Naive thymus-derived CD8-positive, alpha-beta T cell (primary cell): Measurements from ENCODE around the gene UBLCP1. TPM values are rescaled to one million over a fixed set of nuclear protein-coding genes. Genes with fewer than 3 reads are reported as not detected.
"Not testable (repeated sequence)": the region's sequence is repeated elsewhere in the genome, so short reads cannot be mapped to it uniquely, and the experiment has no call there.

ENCODE experiments used
- ATAC-seq, 2 donors: fragments of 150-1000 bp; cut with Tn5 transposase in 1 of 2; sonication (Bioruptor Pico), chemical (Tn5 transposase) in 1 of 2; 1 replicate in 1 of 2; 2 replicates in 1 of 2; pipeline ENCODE4 v1.10.0; 2021; ENCODE audit warnings: mild to moderate bottlenecking in 2 of 2, moderate library complexity in 2 of 2
- POLR2A ChIA-PET: fragments of 350-600 bp; sonication (Branson Sonifier 250); formaldehyde crosslinking; loops from one replicate; lab custom pipeline; 2021; ENCODE audit warnings: antibody characterized with exemption; lab: Charles Lee
- DNase-seq, 10 donors: peaks; one replicate each; pipeline versions ENCODE4 v3.0.0 to v3.0.0-alpha.2; 2020 to 2022
- H3K27ac Mint-ChIP-seq, 10 donors: one replicate each; pipeline ENCODE4 v1.8.0; 2020 to 2022; ENCODE audit warnings: mild to moderate bottlenecking in 10 of 10, mixed read lengths in 10 of 10, moderate library complexity in 4 of 10, inconsistent platforms in 1 of 10
- H3K27me3 Mint-ChIP-seq, 5 donors: one replicate each; pipeline ENCODE4 v1.8.0; 2021 to 2022; ENCODE audit warnings: mixed read lengths in 5 of 5
- H3K36me3 Mint-ChIP-seq, 3 donors: one replicate each; pipeline ENCODE4 v1.8.0; 2020 to 2022; ENCODE audit warnings: mixed read lengths in 3 of 3, mild to moderate bottlenecking in 2 of 3, inconsistent platforms in 1 of 3
- H3K4me1 Mint-ChIP-seq, 4 donors: one replicate each; pipeline ENCODE4 v1.8.0; 2021 to 2022; ENCODE audit warnings: mixed read lengths in 4 of 4
- H3K4me3 Mint-ChIP-seq, 10 donors: one replicate each; pipeline ENCODE4 v1.8.0; 2020 to 2022; ENCODE audit warnings: mild to moderate bottlenecking in 10 of 10, mixed read lengths in 10 of 10, moderate library complexity in 6 of 10, inconsistent platforms in 1 of 10
- H3K9me3 Mint-ChIP-seq, 9 donors: one replicate each; pipeline ENCODE4 v1.8.0; 2020 to 2022; ENCODE audit warnings: mixed read lengths in 9 of 9, mild to moderate bottlenecking in 3 of 9, inconsistent platforms in 1 of 9, moderate library complexity in 1 of 9
- polyA plus RNA-seq, 3 donors: library from polyadenylated mRNA; unstranded; fragments of 300-500 nt; fragmentation: Illumina TruSeq; gene quantifications; one replicate each; pipeline ENCODE4 v1.2.3, GENCODE V29; 2021
- total RNA-seq, 8 experiments: library from RNA in 2 of 8; stranded (reverse) in 2 of 8; gene quantifications; one replicate each; pipeline ENCODE4 v1.2.3 and lab custom pipeline; 2021 to 2026

Gene UBLCP1
- total and polyA plus RNA-seq, 5 experiments from 2014 or later = 37.8 to 68.4 (median 60.7) TPM

- Mint-ChIP-seq H3K36me3 (peaks cover 2 to 52% (median 23%) of the 10 kb centered on the region in 3 donors), H3K9me3 (peaks cover 1 to 56% (median 34%) of the 10 kb centered on the region in 9 donors)
- H3K4me1 Mint-ChIP-seq, ATAC-seq, H3K27me3 Mint-ChIP-seq, DNase-seq, H3K27ac Mint-ChIP-seq, POLR2A ChIA-PET, H3K4me3 Mint-ChIP-seq: not testable (repeated sequence)
These were observed 34.2 kb downstream of the UBLCP1 start for GRCh38 chr5:159297300-159297699.

DNA sequence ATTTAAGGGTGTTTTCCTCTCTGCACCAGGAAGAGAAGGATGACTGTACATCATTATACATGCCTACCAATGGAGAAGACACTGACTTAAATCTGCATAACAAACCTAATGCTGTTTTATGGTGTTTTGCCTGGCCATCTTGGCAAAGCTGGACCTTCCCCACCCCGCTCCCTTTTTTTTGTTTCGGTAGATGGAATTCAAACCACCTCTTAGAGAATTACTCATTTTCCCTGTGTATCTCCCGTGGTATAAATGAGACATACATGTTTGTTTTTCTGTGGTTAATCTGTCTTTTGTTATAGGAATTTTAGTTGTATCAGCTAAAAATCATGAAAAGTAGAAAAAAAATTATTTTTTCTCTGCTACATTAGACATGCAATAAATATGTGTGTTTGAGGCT is 38.4 kb downstream of the UBLCP1 start:
- Mint-ChIP-seq H3K36me3 (peaks cover 2 to 65% (median 21%) of the 10 kb centered on the region in 3 donors), H3K27ac (no peak overlapping the region), H3K4me3 (no peak overlapping the region), H3K9me3 (peaks cover 13 to 64% (median 48%) of the 10 kb centered on the region in 9 donors), H3K27me3 (peaks cover 0 to 11% (median 4%) of the 10 kb centered on the region in 5 donors), H3K4me1 (peaks cover 0 to 2% (median 0%) of the 10 kb centered on the region in 4 donors)
- POLR2A ChIA-PET = no interaction called here
- no peak for ATAC-seq
- DNase-seq = no peak

DNA sequence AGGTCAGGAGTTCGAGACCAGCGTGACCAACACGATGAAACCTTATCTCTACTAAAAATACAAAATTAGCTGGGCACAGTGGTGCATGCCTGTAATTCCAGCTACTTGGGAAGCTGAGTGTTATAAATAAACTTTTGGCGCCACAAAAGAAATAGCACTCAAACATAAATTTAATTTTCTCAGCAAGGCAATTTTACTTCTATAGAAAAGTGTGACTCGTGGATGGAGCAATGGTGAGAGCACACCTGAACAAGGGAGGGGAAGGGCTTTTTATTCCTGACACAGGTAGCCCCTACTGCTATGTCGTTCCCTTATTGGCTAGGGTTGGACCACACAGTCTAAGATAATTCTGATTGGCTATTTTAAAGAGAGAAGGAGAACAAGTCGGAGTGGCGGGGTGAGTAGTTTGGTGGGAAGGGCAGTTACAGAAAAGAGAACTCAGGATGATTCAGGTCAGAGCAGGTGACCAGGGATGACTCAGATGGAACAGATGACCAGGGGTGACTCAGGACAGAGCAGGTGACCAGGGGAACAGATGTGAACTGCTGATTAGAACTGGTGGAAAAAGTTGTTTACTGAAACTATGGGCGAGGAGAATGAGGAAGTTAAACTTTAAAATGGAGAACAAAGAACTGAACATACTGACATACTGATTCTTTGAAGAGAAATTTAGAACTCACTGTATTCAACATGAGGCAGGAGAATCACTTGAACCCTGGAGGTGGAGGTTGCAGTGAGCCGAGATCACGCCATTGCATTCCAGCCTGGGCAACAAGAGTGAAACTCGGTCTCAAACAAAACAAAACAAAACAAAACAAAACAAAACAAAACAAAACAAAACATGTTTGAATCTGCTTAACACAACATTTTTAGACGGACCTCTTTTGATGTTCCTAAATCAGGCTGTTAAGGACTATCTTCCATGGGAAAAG is 39.1 kb downstream of the UBLCP1 start:
- POLR2A ChIA-PET, H3K4me3 Mint-ChIP-seq, DNase-seq, H3K4me1 Mint-ChIP-seq, ATAC-seq: not testable (repeated sequence)
- Mint-ChIP-seq H3K27me3 (peaks cover 0 to 11% (median 4%) of the 10 kb centered on the region in 5 donors), H3K27ac (peak overlapping the region in 1 of 10 donors; percentile 13), H3K9me3 (peaks cover 13 to 58% (median 45%) of the 10 kb centered on the region in 9 donors), H3K36me3 (peaks cover 2 to 60% (median 21%) of the 10 kb centered on the region in 3 donors)

DNA sequence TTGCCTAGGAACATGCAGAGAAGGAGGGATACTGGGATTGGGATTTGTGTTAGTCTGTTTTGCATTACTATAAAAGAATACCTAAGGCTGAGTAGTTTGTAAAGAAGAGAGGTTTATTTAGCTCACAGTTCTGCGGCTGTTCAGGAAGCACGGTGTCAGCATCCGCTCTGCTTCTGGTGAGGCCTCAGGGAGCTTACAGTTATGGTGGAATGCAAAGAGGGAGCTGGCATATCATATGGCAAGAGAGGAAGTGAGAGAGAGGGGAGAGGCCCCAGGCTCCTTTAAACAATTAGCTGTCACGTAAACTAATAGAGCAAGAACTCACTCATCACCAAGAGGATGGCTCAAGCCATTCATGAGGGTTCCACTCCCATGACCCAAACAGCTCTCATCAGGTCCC is 40.2 kb downstream of the UBLCP1 start:
- Mint-ChIP-seq H3K27ac (peak overlapping the region in 1 of 10 donors; percentile 44), H3K36me3 (peaks cover 2 to 50% (median 15%) of the 10 kb centered on the region in 3 donors), H3K27me3 (peaks cover 0 to 11% (median 5%) of the 10 kb centered on the region in 5 donors), H3K9me3 (peaks cover 12 to 47% (median 36%) of the 10 kb centered on the region in 9 donors), H3K4me3 (no peak overlapping the region), H3K4me1 (peaks cover 0 to 2% (median 0%) of the 10 kb centered on the region in 4 donors)
- POLR2A ChIA-PET = no interaction called here
- no peak for ATAC-seq
- DNase-seq = no peak

DNA sequence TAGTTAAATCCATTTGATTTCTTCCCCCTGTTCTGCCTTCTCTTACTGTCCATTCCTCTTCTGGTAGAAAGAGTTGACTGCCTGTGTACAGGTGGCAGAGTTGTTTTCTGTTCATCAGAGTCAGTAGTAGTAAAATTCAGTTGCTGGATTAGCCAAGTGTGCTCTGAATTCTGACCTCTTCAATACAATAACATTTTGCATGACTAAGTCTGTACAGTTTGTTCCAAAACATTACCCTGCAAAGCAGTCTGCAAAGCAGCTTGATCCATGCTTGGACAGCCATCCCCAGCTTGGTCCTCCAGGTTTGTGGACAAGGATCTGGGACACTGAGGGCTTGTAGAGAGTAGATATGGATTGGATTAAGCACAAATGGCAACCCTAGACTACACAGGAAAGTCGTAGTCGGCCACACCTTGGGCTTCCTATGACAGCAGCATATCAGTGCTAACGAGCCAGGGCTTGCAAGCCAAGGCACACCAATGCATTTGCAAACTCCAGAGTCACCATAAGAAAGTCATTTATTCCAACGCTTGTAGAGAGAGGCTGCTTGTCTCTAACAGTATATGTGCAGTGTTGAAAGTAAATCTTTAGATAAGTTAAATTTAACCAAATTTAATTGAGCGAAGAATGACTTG is 42.0 kb downstream of the UBLCP1 start:
- no peak overlapping the region for H3K4me3 Mint-ChIP-seq
- no peak overlapping the region for H3K27ac Mint-ChIP-seq
- peaks cover 0 to 4% (median 0%) of the 10 kb centered on the region in 4 donors for H3K4me1 Mint-ChIP-seq
- H3K9me3 Mint-ChIP-seq = peaks cover 10 to 29% (median 22%) of the 10 kb centered on the region in 9 donors
- no peak for ATAC-seq
- DNase-seq = no peak
- peaks cover 5 to 13% (median 8%) of the 10 kb centered on the region in 5 donors for H3K27me3 Mint-ChIP-seq
- POLR2A ChIA-PET = no interaction called here
- H3K36me3 Mint-ChIP-seq = peaks cover 2 to 34% (median 11%) of the 10 kb centered on the region in 3 donors

GRCh38 chr5:159309689-159310433 is 46.8 kb downstream of the UBLCP1 start:
- Mint-ChIP-seq H3K9me3 (no peaks in the 10 kb centered on the region), H3K27me3 (peaks cover 6 to 30% (median 11%) of the 10 kb centered on the region in 5 donors), H3K27ac (peak overlapping the region in 1 of 10 donors; percentile 45), H3K4me1 (peaks cover 2 to 11% (median 9%) of the 10 kb centered on the region in 4 donors), H3K4me3 (peak overlapping the region in 7 of 10 donors; percentile 1 to 69 (median 62)), H3K36me3 (no peaks in the 10 kb centered on the region)
- DNase-seq (no peak), ATAC-seq (peak in 1 of 2 donors; percentile 14)
- POLR2A ChIA-PET = interaction anchor here (0.5 to 0.9 kb wide), 2 partner anchors 89 to 102 kb away, joined by 3 to 4 read pairs; no protein-coding TSS in a partner anchor

DNA sequence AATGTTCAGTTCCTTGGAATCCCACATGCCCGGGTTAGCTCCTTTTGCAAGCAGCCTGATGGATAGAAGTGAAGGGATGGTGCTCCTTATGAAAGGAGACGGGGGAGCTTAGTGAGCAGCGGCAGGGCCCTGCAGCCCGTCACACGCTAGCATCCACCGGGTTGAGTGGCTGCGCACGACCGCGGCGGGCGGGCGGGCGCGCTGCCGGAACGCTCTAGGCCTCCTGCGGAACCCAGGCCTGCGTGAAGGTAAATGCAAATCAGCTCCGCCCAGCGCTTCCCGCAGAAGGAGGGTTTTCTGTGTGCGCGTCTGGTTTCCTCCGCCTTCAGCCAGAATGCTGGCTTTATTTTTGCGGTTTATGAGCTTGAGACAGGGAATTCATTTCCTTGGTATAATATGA is 47.4 kb downstream of the UBLCP1 start:
- H3K9me3 Mint-ChIP-seq = no peaks in the 10 kb centered on the region
- peaks cover 6 to 30% (median 11%) of the 10 kb centered on the region in 5 donors for H3K27me3 Mint-ChIP-seq
- H3K4me3 Mint-ChIP-seq = peak overlapping the region; percentile 10 to 69 (median 50)
- peaks cover 2 to 11% (median 9%) of the 10 kb centered on the region in 4 donors for H3K4me1 Mint-ChIP-seq
- H3K36me3 Mint-ChIP-seq = no peaks in the 10 kb centered on the region
- DNase-seq = peak in 6 of 10 donors; percentile 4 to 31 (median 16)
- POLR2A ChIA-PET = interaction anchor here (0.5 to 0.9 kb wide), 2 partner anchors 90 to 103 kb away, joined by 3 to 4 read pairs; no protein-coding TSS in a partner anchor
- peak; percentile 91 to 93 for ATAC-seq
- peak overlapping the region in 2 of 10 donors; percentile 19 to 45 for H3K27ac Mint-ChIP-seq

- H3K4me1 Mint-ChIP-seq = peaks cover 2 to 11% (median 9%) of the 10 kb centered on the region in 4 donors
- peak overlapping the region in 8 of 10 donors; percentile 10 to 69 (median 54) for H3K4me3 Mint-ChIP-seq
- POLR2A ChIA-PET = no interaction called here
- H3K9me3 Mint-ChIP-seq = no peaks in the 10 kb centered on the region
- ATAC-seq (no peak), DNase-seq (no peak)
- H3K36me3 Mint-ChIP-seq = no peaks in the 10 kb centered on the region
- H3K27me3 Mint-ChIP-seq = peaks cover 6 to 30% (median 11%) of the 10 kb centered on the region in 5 donors
- no peak overlapping the region for H3K27ac Mint-ChIP-seq
These were observed 48.0 kb downstream of the UBLCP1 start for GRCh38 chr5:159311063-159311462.

DNA sequence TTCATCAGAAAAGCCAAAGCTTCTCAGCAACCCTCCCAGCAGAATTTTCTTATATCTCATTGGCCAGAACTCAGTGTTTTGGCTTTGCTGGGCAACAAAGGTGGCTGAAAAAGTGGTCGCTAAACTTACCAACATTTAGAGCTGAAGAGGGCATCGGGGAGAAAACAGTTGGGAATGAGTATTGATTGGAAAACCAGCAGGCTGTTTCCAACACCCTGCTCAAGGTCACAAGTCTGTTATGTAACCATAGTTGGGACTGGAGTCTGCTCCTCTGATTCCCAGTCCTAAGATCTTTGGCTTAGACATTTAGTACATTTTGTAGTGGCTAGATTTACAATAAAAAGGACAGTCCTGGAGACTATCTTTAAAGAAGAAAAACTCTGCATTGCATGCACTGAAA is 50.1 kb downstream of the UBLCP1 start:
- Mint-ChIP-seq H3K36me3 (no peaks in the 10 kb centered on the region), H3K9me3 (no peaks in the 10 kb centered on the region), H3K4me3 (no peak overlapping the region), H3K27me3 (peaks cover 6 to 30% (median 11%) of the 10 kb centered on the region in 5 donors), H3K27ac (no peak overlapping the region), H3K4me1 (peaks cover 2 to 11% (median 9%) of the 10 kb centered on the region in 4 donors)
- POLR2A ChIA-PET = no interaction called here
- DNase-seq = no peak
- ATAC-seq = no peak

DNA sequence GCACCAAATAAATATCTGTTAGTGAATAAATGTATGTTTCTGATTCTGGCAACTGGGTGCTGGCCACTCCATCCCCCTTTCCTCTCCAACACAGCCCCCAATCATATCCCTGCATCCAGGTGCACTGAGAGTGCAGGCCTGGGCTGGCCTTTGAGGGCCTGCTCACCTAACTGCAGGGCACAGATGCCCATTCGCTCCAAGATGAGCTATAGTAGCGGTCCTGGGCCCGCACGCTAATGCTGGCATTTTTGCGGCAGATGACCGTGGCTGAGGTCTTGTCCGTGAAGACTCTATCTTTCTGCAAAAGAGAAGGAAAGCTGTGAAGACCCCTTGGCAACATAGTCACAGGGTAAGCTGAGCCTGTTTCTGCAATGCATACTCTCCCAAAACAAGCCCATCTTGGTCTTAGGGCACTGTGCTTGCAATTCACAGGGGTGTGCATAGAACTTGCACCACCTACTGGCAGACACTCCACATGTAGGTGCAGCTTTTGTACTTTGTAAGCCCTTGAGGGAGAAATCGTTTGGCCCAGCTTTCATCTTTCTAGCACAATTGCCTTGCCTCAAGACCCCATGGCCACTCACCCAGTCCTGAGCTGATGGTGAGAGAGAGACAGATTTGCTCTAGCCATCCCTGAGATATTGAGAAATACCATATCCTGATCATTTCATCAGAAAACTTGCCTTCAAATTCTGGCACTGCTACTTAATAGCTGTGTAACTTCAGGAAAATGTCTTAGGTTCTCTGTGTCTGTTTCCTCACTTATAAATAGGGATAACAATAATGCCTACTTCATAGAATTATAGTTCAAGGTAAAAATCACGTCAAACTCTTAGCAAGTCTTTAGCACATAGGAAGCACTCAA is 53.7 kb downstream of the UBLCP1 start:
- ATAC-seq (peak; percentile 66 to 69), DNase-seq (peak in 7 of 10 donors; percentile 15 to 42 (median 33))
- H3K4me3 Mint-ChIP-seq = no peak overlapping the region
- no peaks in the 10 kb centered on the region for H3K36me3 Mint-ChIP-seq
- H3K27ac Mint-ChIP-seq = no peak overlapping the region
- H3K4me1 Mint-ChIP-seq = no peaks in the 10 kb centered on the region
- H3K9me3 Mint-ChIP-seq = no peaks in the 10 kb centered on the region
- POLR2A ChIA-PET = interaction anchor here (1.0 kb wide), 1 partner anchor 160 kb away, joined by 3 read pairs; no protein-coding TSS in a partner anchor
- peaks cover 0 to 18% (median 6%) of the 10 kb centered on the region in 5 donors for H3K27me3 Mint-ChIP-seq

DNA sequence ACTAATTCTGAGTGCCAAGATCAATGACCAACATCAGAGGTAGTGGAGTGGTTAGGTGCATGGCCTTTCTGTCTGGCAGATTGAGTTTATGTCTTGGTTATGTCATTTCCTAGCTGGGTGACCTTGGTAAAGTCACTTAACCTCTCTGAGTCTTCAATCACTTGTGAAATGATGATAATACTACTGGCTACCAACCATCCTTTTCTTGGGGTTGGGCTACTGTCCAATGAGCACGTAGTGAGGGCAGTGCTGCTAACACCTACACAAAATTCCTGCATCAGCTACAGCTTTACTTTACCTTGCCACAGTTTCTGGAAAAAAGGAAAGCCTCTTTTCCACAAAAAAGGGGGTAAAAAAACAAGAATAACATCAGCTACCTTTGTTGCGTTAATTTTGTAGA is 54.8 kb downstream of the UBLCP1 start:
- ATAC-seq = no peak
- Mint-ChIP-seq H3K27me3 (peaks cover 0 to 17% (median 6%) of the 10 kb centered on the region in 5 donors), H3K4me3 (no peak overlapping the region), H3K4me1 (no peaks in the 10 kb centered on the region), H3K36me3 (no peaks in the 10 kb centered on the region), H3K27ac (no peak overlapping the region), H3K9me3 (no peaks in the 10 kb centered on the region)
- no peak for DNase-seq
- POLR2A ChIA-PET = interaction anchor here (0.5 kb wide), 1 partner anchor 113 kb away, joined by 4 read pairs; no protein-coding TSS in a partner anchor
